ENCODE results near the gene ADH1B. TPM values are rescaled to one million over a fixed set of nuclear protein-coding genes. Genes with fewer than 3 reads are reported as not detected.

ADH1B gene
- total RNA-seq, 4 donors from 2014 or later = 1,681 to 8,339 (median 3,297) TPM

- ATAC-seq (ENCODE audit: low FRiP score) (peak; percentile 41), DNase-seq (ENCODE audit: low spot score) (no peak)
- TF ChIP-seq CTCF (IDR thresholded peaks at IDR 0.05) = no peak
Observed at GRCh38 chr4:99301376-99302164, 19.6 kb downstream of the ADH1B start.

- peak; percentile 50 for DNase-seq (ENCODE audit: low spot score)
- ATAC-seq (ENCODE audit: low FRiP score) = peak; percentile 80
- no peak for TF ChIP-seq CTCF (IDR thresholded peaks at IDR 0.05)
Observed at GRCh38 chr4:99300934-99301333, 20.3 kb downstream of the ADH1B start.

- ATAC-seq (ENCODE audit: low FRiP score) = no peak
- TF ChIP-seq CTCF (IDR thresholded peaks at IDR 0.05) = no peak
Observed at GRCh38 chr4:99293357-99293756, 27.8 kb downstream of the ADH1B start.

GRCh38 chr4:99290848-99291786 is 30.1 kb downstream of the ADH1B start, which contains the start of gene ADH1A:
Gene ADH1A, minus strand, starts transcription at chr4:99290985. Its CDS starts 71 bp downstream, at chr4:99290914.
- DNase-seq (ENCODE audit: low spot score) = no peak
- ATAC-seq (ENCODE audit: low FRiP score) = no peak
- no peak for TF ChIP-seq CTCF (IDR thresholded peaks at IDR 0.05)

More at GRCh38 chr4:99293357-99293756, 27.8 kb downstream of the ADH1B start:
- DNase-seq (ENCODE audit: low spot score) = no peak

- ATAC-seq (ENCODE audit: low FRiP score) = no peak
- no peak for DNase-seq (ENCODE audit: low spot score)
- no peak for TF ChIP-seq CTCF (IDR thresholded peaks at IDR 0.05)
Observed at GRCh38 chr4:99285387-99285786, 35.8 kb downstream of the ADH1B start.

- DNase-seq (ENCODE audit: low spot score) (no peak), ATAC-seq (ENCODE audit: low FRiP score) (no peak)
- no peak for TF ChIP-seq CTCF (IDR thresholded peaks at IDR 0.05)
Observed at GRCh38 chr4:99282731-99283130, 38.5 kb downstream of the ADH1B start.
